ENCODE results near the gene TIMP4.

The TIMP4 gene

DNA sequence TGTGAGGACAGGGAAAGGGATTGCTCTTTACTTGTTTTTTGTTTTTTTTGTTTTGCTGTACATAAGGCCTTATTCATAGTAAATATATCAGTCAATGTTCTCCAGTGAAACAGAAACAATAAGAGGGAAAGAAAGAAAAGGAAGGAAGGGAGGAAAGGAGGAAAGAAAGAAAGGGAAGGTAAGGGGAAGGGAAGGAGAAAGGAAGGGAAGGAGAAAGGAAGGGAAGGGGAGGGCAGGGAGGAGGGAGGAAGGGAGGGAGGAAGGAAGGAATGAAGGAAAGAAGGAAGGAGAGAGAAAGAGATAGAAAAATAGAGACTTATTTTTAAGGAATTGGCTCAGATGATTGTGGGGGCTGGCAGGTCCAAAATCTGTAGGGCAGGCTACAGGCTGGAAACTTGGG lies 37.2 kb downstream of the TIMP4 start:
- H3K4me1 ChIP-seq (ENCODE audit: control insufficient read depth, low read length), result peaks cover 6% of the 10 kb centered on the region
- H3K27ac ChIP-seq (ENCODE audit: low read depth, low read length), result no peak overlapping the region
- H3K27me3 ChIP-seq (ENCODE audit: control insufficient read depth, low read length), result peaks cover 42% of the 10 kb centered on the region
- TF ChIP-seq EZH2phosphoT487 (IDR thresholded peaks at IDR 0.05; ENCODE audit: borderline replicate concordance, low read length), result no peak
- TF ChIP-seq CTCF (IDR thresholded peaks at IDR 0.05; ENCODE audit: low read depth, low read length, poor library complexity, severe bottlenecking), result no peak
- H3K9me3 ChIP-seq (ENCODE audit: control insufficient read depth, insufficient read depth, low read length), result no peaks in the 10 kb centered on the region
- no peak overlapping the region for H3K4me3 ChIP-seq (ENCODE audit: low read length)
- H3K79me2 ChIP-seq (ENCODE audit: control insufficient read depth, low read length), result no peaks in the 10 kb centered on the region
- no peaks in the 10 kb centered on the region for H4K20me1 ChIP-seq (ENCODE audit: control insufficient read depth, insufficient read depth, low read depth, low read length)
- no peaks in the 10 kb centered on the region for H3F3A ChIP-seq (ENCODE audit: control insufficient read depth, insufficient read depth)
- H3K36me3 ChIP-seq (ENCODE audit: control insufficient read depth, low read length), result no peaks in the 10 kb centered on the region
- H3K9me2 ChIP-seq (replicated peaks; ENCODE audit: control insufficient read depth, low read length), result no peaks in the 10 kb centered on the region
- no peak overlapping the region for H3K4me2 ChIP-seq (ENCODE audit: low read length)

GRCh38 chr3:12120374-12121140 lies 38.2 kb downstream of the TIMP4 start:
- TF ChIP-seq CTCF (IDR thresholded peaks at IDR 0.05; ENCODE audit: low read depth, low read length, poor library complexity, severe bottlenecking) (no peak), EZH2phosphoT487 (IDR thresholded peaks at IDR 0.05; ENCODE audit: borderline replicate concordance, low read length) (no peak)

GRCh38 chr3:12117473-12117872 lies 41.2 kb downstream of the TIMP4 start:
- Histone ChIP-seq H4K20me1 (ENCODE audit: control insufficient read depth, insufficient read depth, low read depth, low read length) (no peaks in the 10 kb centered on the region), H3K79me2 (ENCODE audit: control insufficient read depth, low read length) (no peaks in the 10 kb centered on the region)
- no peak for TF ChIP-seq EZH2phosphoT487 (IDR thresholded peaks at IDR 0.05; ENCODE audit: borderline replicate concordance, low read length)

More at GRCh38 chr3:12120374-12121140, 38.2 kb downstream of the TIMP4 start:
- Histone ChIP-seq H3K9me3 (ENCODE audit: control insufficient read depth, insufficient read depth, low read length) (no peaks in the 10 kb centered on the region), H3K4me1 (ENCODE audit: control insufficient read depth, low read length) (peaks cover 6% of the 10 kb centered on the region), H3F3A (ENCODE audit: control insufficient read depth, insufficient read depth) (no peaks in the 10 kb centered on the region), H4K20me1 (ENCODE audit: control insufficient read depth, insufficient read depth, low read depth, low read length) (no peaks in the 10 kb centered on the region), H3K4me2 (ENCODE audit: low read length) (no peak overlapping the region), H3K79me2 (ENCODE audit: control insufficient read depth, low read length) (no peaks in the 10 kb centered on the region), H3K9me2 (replicated peaks; ENCODE audit: control insufficient read depth, low read length) (no peaks in the 10 kb centered on the region), H3K27me3 (ENCODE audit: control insufficient read depth, low read length) (peaks cover 40% of the 10 kb centered on the region), H3K4me3 (ENCODE audit: low read length) (no peak overlapping the region), H3K36me3 (ENCODE audit: control insufficient read depth, low read length) (no peaks in the 10 kb centered on the region), H3K27ac (ENCODE audit: low read depth, low read length) (no peak overlapping the region)

DNA sequence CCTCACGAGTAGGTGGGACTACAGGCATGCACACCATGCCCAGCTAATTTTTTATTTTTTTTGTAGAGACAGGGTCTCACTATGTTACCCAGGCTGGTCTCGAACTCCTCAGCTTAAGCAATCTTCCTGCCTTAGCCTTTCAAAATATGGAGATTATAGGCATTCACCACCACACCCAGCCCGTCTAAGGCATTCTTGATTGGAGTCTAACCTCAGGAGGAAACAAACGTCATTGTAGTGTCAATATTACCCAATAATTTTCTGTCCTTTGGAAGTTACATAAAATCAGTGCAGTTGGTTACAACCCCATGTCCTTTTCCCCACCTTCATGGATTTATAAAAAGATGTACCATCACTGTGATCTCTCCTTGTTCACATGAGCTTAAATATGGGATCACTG lies 41.8 kb downstream of the TIMP4 start:
- Histone ChIP-seq H3K79me2 (ENCODE audit: control insufficient read depth, low read length) (no peaks in the 10 kb centered on the region), H3K27me3 (ENCODE audit: control insufficient read depth, low read length) (peaks cover 23% of the 10 kb centered on the region), H4K20me1 (ENCODE audit: control insufficient read depth, insufficient read depth, low read depth, low read length) (no peaks in the 10 kb centered on the region), H3F3A (ENCODE audit: control insufficient read depth, insufficient read depth) (no peaks in the 10 kb centered on the region), H3K9me2 (replicated peaks; ENCODE audit: control insufficient read depth, low read length) (no peaks in the 10 kb centered on the region), H3K4me2 (ENCODE audit: low read length) (no peak overlapping the region), H3K4me1 (ENCODE audit: control insufficient read depth, low read length) (peaks cover 6% of the 10 kb centered on the region), H3K9me3 (ENCODE audit: control insufficient read depth, insufficient read depth, low read length) (no peaks in the 10 kb centered on the region), H3K4me3 (ENCODE audit: low read length) (no peak overlapping the region), H3K27ac (ENCODE audit: low read depth, low read length) (no peak overlapping the region), H3K36me3 (ENCODE audit: control insufficient read depth, low read length) (no peaks in the 10 kb centered on the region)
- TF ChIP-seq CTCF (IDR thresholded peaks at IDR 0.05; ENCODE audit: low read depth, low read length, poor library complexity, severe bottlenecking) (no peak), EZH2phosphoT487 (IDR thresholded peaks at IDR 0.05; ENCODE audit: borderline replicate concordance, low read length) (no peak)

More at GRCh38 chr3:12117473-12117872, 41.2 kb downstream of the TIMP4 start:
- Histone ChIP-seq H3K4me3 (ENCODE audit: low read length) (no peak overlapping the region), H3K4me1 (ENCODE audit: control insufficient read depth, low read length) (peaks cover 6% of the 10 kb centered on the region), H3F3A (ENCODE audit: control insufficient read depth, insufficient read depth) (no peaks in the 10 kb centered on the region), H3K27ac (ENCODE audit: low read depth, low read length) (no peak overlapping the region), H3K36me3 (ENCODE audit: control insufficient read depth, low read length) (no peaks in the 10 kb centered on the region), H3K27me3 (ENCODE audit: control insufficient read depth, low read length) (peaks cover 25% of the 10 kb centered on the region), H3K4me2 (ENCODE audit: low read length) (no peak overlapping the region), H3K9me2 (replicated peaks; ENCODE audit: control insufficient read depth, low read length) (no peaks in the 10 kb centered on the region), H3K9me3 (ENCODE audit: control insufficient read depth, insufficient read depth, low read length) (no peaks in the 10 kb centered on the region)

Data from DOHH2 (cell line).